D341Med (cell line): ENCODE data around the gene NRL.
"Not testable (repeated sequence)": the region's sequence is repeated elsewhere in the genome, so short reads cannot be mapped to it uniquely, and the experiment has no call there.

Source experiments
- DNase-seq: peaks from one replicate; pipeline ENCODE4 v3.0.0; 2012; ENCODE audit warnings: low spot score

NRL gene

GRCh38 chr14:24051789-24052655, 62.7 kb downstream of the NRL start, which contains the start of gene CARMIL3:
Gene CARMIL3 (plus strand): TSS chr14:24052009. CDS start chr14:24052154, 145 bp downstream.
- peak; percentile 97 for DNase-seq

DNA sequence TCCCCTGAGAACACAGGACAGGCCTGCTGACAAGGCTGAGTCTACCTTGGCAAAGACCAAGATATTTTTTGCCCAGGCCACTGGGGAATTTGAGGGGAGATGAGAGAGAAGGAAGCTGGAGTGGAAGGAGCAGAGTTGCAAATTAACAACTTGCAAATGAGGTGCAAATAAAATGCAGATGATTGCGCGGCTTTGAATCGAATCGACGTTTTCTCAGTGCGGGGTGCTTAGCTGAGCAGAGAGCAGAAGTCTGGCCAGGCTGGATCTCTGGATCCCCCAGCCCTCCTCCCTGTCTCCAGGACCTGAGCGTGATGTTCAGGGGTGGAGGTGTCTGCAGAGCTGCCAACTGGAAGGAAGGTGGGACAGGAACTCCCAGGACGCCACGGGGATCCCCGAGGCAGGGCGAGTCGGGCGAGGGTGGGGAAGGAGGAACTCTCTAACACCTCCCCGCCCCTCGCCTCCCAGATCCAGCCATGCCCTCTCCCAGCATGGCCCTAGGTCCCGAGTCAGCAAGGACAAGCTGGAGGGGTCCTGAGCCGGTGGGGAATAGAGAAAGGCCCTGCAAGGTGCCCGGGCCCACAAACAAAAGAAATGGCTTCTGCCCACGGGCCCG, 63.5 kb downstream of the NRL start:
- DNase-seq = no peak

- not testable (repeated sequence) for DNase-seq
These were observed 64.0 kb downstream of the NRL start for GRCh38 chr14:24050753-24051152.

DNA sequence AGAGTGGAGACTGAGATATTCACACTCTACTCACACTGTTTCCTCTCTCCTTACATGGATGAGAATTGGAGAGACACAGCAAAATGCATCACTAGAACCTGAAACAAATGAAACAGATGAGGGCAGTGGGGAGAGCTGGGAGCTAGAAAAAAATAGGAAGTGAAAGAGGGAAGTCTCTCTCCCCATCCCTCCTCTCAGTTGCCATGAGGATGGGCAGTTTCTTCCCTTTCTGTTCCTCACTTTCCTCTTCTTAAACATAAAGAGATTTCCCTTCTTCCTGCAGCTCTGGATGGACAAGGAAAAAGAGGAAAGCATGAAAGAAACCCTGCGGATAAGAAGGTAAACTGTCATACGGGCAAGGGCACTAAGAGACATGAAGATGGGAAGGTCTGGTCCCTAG, 65.7 kb downstream of the NRL start:
- not testable (repeated sequence) for DNase-seq

GRCh38 chr14:24042746-24043145, 72.0 kb downstream of the NRL start:
- DNase-seq = peak; percentile 22

- no peak for DNase-seq
These were observed 74.1 kb downstream of the NRL start for GRCh38 chr14:24040692-24041091.

DNA sequence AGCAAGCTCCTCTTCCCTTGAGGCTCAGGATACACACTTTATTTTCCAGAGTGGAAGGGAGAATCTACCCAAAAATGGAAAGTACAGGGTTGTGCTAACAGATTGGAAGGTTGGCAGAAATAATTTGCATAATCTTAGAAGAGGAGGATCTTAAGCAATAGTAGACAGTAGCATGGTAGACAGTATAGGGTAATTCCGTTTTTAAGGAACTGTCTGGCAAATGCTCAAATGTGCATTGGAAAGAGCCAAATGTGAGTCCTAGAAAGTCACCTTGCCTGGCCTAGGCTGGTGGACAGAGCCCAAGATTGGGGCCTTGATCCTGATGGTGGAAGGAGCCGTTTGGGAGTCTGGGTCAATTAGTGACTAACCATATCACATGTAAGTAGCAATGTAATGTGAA, 76.1 kb downstream of the NRL start:
- DNase-seq = no peak

- DNase-seq = no peak
These were observed 77.1 kb downstream of the NRL start for GRCh38 chr14:24037658-24038037.

DNA sequence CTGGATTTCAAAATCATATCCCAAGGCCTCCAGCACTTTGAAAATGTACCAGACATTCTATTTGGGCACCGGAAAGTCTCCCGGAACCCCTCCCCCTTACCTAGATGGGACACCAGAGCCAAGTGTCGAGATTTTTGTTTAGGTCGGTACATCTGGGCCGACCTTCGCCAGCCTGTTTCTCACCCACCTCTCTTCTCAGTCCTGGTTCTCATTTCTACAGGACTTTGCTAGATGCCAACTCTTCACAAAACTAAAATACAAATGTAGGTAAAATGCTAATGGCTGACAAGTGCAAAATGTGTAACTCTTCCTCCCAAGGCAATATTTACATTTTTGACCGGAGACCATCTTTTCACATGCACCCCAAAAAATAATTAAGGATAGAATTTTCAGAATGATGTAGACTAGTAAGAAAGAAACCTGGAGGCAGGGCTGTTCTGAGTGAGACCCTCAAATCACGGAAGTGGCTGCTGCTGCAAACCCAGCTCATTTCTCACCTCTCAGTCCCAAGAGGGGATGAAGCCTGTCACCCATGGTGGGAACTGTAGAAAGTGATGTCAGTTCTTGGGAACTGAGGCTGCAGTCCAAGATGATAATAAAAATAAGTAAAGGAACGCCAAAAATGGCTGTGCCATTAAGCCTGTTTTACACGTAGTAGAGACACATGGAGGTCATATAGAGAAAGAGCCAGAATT, 77.6 kb downstream of the NRL start:
- not testable (repeated sequence) for DNase-seq

GRCh38 chr14:24036169-24036962, 78.4 kb downstream of the NRL start:
- peak; percentile 83 for DNase-seq

- DNase-seq = not testable (repeated sequence)
These were observed 79.0 kb downstream of the NRL start for GRCh38 chr14:24035769-24036168.

GRCh38 chr14:24032727-24033418, 81.9 kb downstream of the NRL start:
- DNase-seq = no peak

- DNase-seq = not testable (repeated sequence)
These were observed 83.4 kb downstream of the NRL start for GRCh38 chr14:24031331-24031730.

DNA sequence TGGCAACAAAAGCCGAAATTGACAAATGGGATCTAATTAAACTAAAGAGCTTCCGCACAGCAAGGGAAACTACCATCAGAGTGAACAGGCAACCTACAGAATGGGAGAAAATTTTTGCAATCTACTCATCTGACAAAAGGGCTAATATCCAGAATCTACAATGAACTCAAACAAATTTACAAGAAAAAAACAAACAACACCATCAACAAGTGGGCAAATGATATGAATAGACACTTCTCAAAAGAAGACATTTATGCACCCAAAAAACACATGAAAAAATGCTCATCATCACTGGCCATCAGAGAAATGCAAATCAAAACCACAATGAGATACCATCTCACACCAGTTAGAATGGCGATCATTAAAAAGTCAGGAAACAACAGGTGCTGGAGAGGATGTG, 85.1 kb downstream of the NRL start:
- DNase-seq = not testable (repeated sequence)
